HCT116 (cell line): Measurements from ENCODE around the gene DUOXA2. TPM values are rescaled to one million over a fixed set of nuclear protein-coding genes. Genes with fewer than 3 reads are reported as not detected.

Experiments used
- ATAC-seq: fragments of 200-7000 bp; cut with Tn5 transposase; 2 replicates; pipeline ENCODE4 v1.9.1; 2020; ENCODE audit warnings: mild to moderate bottlenecking, moderate library complexity
- BruUV-seq: library from RNA; stranded (reverse); fragments of 400-500 nt; replicated peaks from 2 replicates; lab custom pipeline; 2021; lab: Mats Ljungman, UMichigan
- CTCF ChIA-PET: fragments of 300-600 bp; sonication (Branson Sonifier 250); formaldehyde crosslinking; loops from one replicate; lab custom pipeline; 2021; ENCODE audit warnings: antibody characterized with exemption; lab: Charles Lee
- POLR2A ChIA-PET: fragments of 300-600, 350-600 bp; sonication (Branson Sonifier 250); formaldehyde crosslinking; loops from one replicate; lab custom pipeline; 2021; ENCODE audit warnings: antibody characterized with exemption; lab: Charles Lee
- RAD21 ChIA-PET, 2 experiments: fragments of 300-600 bp; sonication (Branson Sonifier 250); formaldehyde crosslinking; loops; one replicate each; lab custom pipeline; 2023; ENCODE audit warnings: low total read pairs in 2 of 2; ENCODE audit not compliant: uncharacterized antibody in 2 of 2, unreplicated experiment in 2 of 2, low non-redundant PET in 1 of 2; lab: Charles Lee
- DNase-seq: peaks from one replicate; pipeline ENCODE4 v3.0.0-alpha.2; 2010; ENCODE audit warnings: low read depth, low spot score
- H2AFZ ChIP-seq: fragments of 200-600 bp; shearing (Covaris generic), sonication (generic); 2 replicates; pipeline ENCODE4 v1.6.1; 2017; ENCODE audit warnings: low read depth, mixed run types, mixed read lengths, antibody characterized with exemption, low read length; ENCODE audit not compliant: poor library complexity, severe bottlenecking
- H3K27ac ChIP-seq: 2 replicates; pipeline ENCODE4 v1.5.1; 2012; ENCODE audit warnings: low read depth, low read length
- H3K27me3 ChIP-seq: fragments of 200-600 bp; sonication (generic); 2 replicates; pipeline ENCODE4 v1.6.1; 2016; ENCODE audit warnings: mixed run types, low read length, mixed read lengths; ENCODE audit not compliant: insufficient read depth
- H3K36me3 ChIP-seq, 2 experiments: fragments of 200-500 bp in 1 of 2; fragments of 200-600 bp in 1 of 2; sonication (Bioruptor generic) in 1 of 2; sonication (generic) in 1 of 2; 2 replicates each; pipeline versions ENCODE4 v1.5.1 to v1.6.1; 2014 to 2016; ENCODE audit warnings: low read length in 2 of 2, inconsistent platforms in 1 of 2, mixed read lengths in 1 of 2, mixed run types in 1 of 2; ENCODE audit not compliant: insufficient read depth in 2 of 2, control insufficient read depth in 1 of 2
- H3K4me1 ChIP-seq, 2 experiments: fragments of 200-600 bp in 1 of 2; sonication (generic) in 1 of 2; 2 replicates each; pipeline versions ENCODE4 v1.5.1 to v1.6.1; 2012 to 2017; ENCODE audit warnings: low read length in 2 of 2, inconsistent platforms in 1 of 2, mild to moderate bottlenecking in 1 of 2, mixed read lengths in 1 of 2, mixed run types in 1 of 2, moderate library complexity in 1 of 2; ENCODE audit not compliant: insufficient read depth in 2 of 2, control insufficient read depth in 1 of 2
- H3K4me2 ChIP-seq: fragments of 200-600 bp; sonication (generic); 2 replicates; pipeline ENCODE4 v1.6.1; 2017; ENCODE audit warnings: mixed run types, low read length, mixed read lengths
- H3K4me3 ChIP-seq, 2 experiments: fragments of 200-600 bp in 1 of 2; sonication (generic) in 1 of 2; replicated peaks in 1 of 2; 2 replicates each; pipeline ENCODE4 v1.5.1; 2011 to 2016; ENCODE audit warnings: low read length in 2 of 2, control low read depth in 1 of 2, low read depth in 1 of 2, mild to moderate bottlenecking in 1 of 2, mixed read lengths in 1 of 2, mixed run types in 1 of 2
- H3K79me2 ChIP-seq: fragments of 200-600 bp; sonication (generic); 2 replicates; pipeline ENCODE4 v1.6.1; 2017; ENCODE audit warnings: mild to moderate bottlenecking, mixed run types, low read length, moderate library complexity, mixed read lengths; ENCODE audit not compliant: insufficient read depth
- H3K9ac ChIP-seq: fragments of 200-600 bp; sonication (generic); 2 replicates; pipeline ENCODE4 v1.6.1; 2016; ENCODE audit warnings: low read length, mixed read lengths
- H3K9me2 ChIP-seq: fragments of 200-600 bp; sonication (generic), shearing (Covaris generic); 2 replicates; pipeline ENCODE4 v1.6.1; 2017; ENCODE audit warnings: mixed run types, mild to moderate bottlenecking, moderate library complexity; ENCODE audit not compliant: insufficient read depth
- H3K9me3 ChIP-seq, 2 experiments: fragments of 200-500 bp in 1 of 2; fragments of 200-600 bp in 1 of 2; sonication (Bioruptor generic) in 1 of 2; sonication (generic) in 1 of 2; 2 replicates each; pipeline ENCODE4 v1.6.1; 2014 to 2017; ENCODE audit warnings: low read length in 2 of 2, mixed read lengths in 2 of 2, inconsistent platforms in 1 of 2, low read depth in 1 of 2, mild to moderate bottlenecking in 1 of 2, mixed run types in 1 of 2, moderate library complexity in 1 of 2; ENCODE audit not compliant: control insufficient read depth in 1 of 2, insufficient read depth in 1 of 2
- H4K20me1 ChIP-seq: fragments of 200-600 bp; sonication (generic), shearing (Covaris generic); 2 replicates; pipeline ENCODE4 v1.6.1; 2017; ENCODE audit warnings: mixed run types, mild to moderate bottlenecking, moderate library complexity; ENCODE audit not compliant: insufficient read depth
- CEBPB ChIP-seq: IDR thresholded peaks from 2 replicates; pipeline ENCODE4 v1.6.1; 2012; ENCODE audit warnings: low read depth
- CTCF ChIP-seq, 3 experiments: fragments of 200-600 bp in 1 of 3; sonication (generic) in 1 of 3; IDR thresholded peaks in 2 of 3; conservative IDR thresholded peaks in 1 of 3; 2 replicates each; pipeline ENCODE4 v1.5.1; 2012 to 2017; ENCODE audit warnings: low read depth in 2 of 3, low read length in 2 of 3, antibody characterized with exemption in 1 of 3, borderline replicate concordance in 1 of 3, control low read depth in 1 of 3, mild to moderate bottlenecking in 1 of 3, mixed read lengths in 1 of 3, mixed run types in 1 of 3, moderate library complexity in 1 of 3; ENCODE audit not compliant: insufficient read depth in 1 of 3
- RAD21 ChIP-seq: IDR thresholded peaks from 2 replicates; pipeline ENCODE4 v1.6.1; 2012; ENCODE audit warnings: low read depth, mild to moderate bottlenecking
- ZBTB33 ChIP-seq: IDR thresholded peaks from 2 replicates; pipeline ENCODE4 v1.6.1; 2011; ENCODE audit warnings: mild to moderate bottlenecking, low read length, moderate library complexity; ENCODE audit not compliant: insufficient replicate concordance; ENCODE audit errors: extremely low read depth
- intact Hi-C: fragments of 100-400 bp; cut with micrococcal nuclease; formaldehyde crosslinking; loops from 2 replicates; pipeline ENCODE4 v1.10.0; 2022
- total RNA-seq: library from RNA; stranded (reverse); gene quantifications from one replicate; pipeline ENCODE4 v1.2.1, GENCODE V29; 2021; ENCODE audit not compliant: unreplicated experiment

The DUOXA2 gene
- total RNA-seq, 1 experiment from 2014 or later = not detected

- DNase-seq (peak; percentile 75), ATAC-seq (peak; percentile 99)
- no TSS peak for BruUV-seq
- Histone ChIP-seq H3K4me3 (no peak overlapping the region), H3K36me3 (no peaks in the 10 kb centered on the region), H3K4me2 (peak overlapping the region; percentile 34), H3K27me3 (no peaks in the 10 kb centered on the region), H3K79me2 (no peaks in the 10 kb centered on the region), H4K20me1 (no peaks in the 10 kb centered on the region), H3K9me3 (no peaks in the 10 kb centered on the region), H3K27ac (no peak overlapping the region), H3K9me2 (no peaks in the 10 kb centered on the region), H3K4me1 (peaks cover 2 to 16% of the 10 kb centered on the region in 2 experiments; a peak in 3 of 4 replicates), H2AFZ (no peak overlapping the region), H3K9ac (no peak overlapping the region)
- intact Hi-C loops = no loop called here
- CTCF ChIA-PET = interaction anchor here (0.5 to 1.9 kb wide), 27 partner anchors 9 to 476 kb away, joined by 3 to 60 read pairs (median 6); partner anchors contain the start of genes DUOX1 and DUOXA1
- RAD21 ChIA-PET = interaction anchor here (0.6 to 1.1 kb wide), 2 partner anchors 9 kb away, joined by 3 to 4 read pairs; no protein-coding TSS in a partner anchor
- peak; percentile 99 to 100 (median 99) for TF ChIP-seq CTCF (IDR thresholded peaks at IDR 0.05 in 2 of 3, conservative IDR thresholded peaks at IDR 0.05 in 1 of 3; ENCODE audit: borderline replicate concordance in 1 of 3, insufficient read depth in 1 of 3, low read depth in 2 of 3, low read length in 2 of 3)
- TF ChIP-seq RAD21 = peak; percentile 79
- no peak for TF ChIP-seq CEBPB
- no peak for TF ChIP-seq ZBTB33
- POLR2A ChIA-PET = interaction anchor here (1.4 kb wide), 1 partner anchor 12 kb away, joined by 3 read pairs; the partner anchor contains the start of gene DUOX1
Measured at GRCh38 chr15:45118131-45118588, 4.0 kb downstream of the DUOXA2 start.
